ENCODE data around the gene HMCES.

- TF ChIP-seq CTCF (IDR thresholded peaks at IDR 0.05) (no peak), POLR2A (IDR thresholded peaks at IDR 0.05) (no peak)
These were observed 70.1 kb downstream of the HMCES start for GRCh38 chr3:129348734-129349133.
